ENCODE data around the gene TMEM218.

DNA sequence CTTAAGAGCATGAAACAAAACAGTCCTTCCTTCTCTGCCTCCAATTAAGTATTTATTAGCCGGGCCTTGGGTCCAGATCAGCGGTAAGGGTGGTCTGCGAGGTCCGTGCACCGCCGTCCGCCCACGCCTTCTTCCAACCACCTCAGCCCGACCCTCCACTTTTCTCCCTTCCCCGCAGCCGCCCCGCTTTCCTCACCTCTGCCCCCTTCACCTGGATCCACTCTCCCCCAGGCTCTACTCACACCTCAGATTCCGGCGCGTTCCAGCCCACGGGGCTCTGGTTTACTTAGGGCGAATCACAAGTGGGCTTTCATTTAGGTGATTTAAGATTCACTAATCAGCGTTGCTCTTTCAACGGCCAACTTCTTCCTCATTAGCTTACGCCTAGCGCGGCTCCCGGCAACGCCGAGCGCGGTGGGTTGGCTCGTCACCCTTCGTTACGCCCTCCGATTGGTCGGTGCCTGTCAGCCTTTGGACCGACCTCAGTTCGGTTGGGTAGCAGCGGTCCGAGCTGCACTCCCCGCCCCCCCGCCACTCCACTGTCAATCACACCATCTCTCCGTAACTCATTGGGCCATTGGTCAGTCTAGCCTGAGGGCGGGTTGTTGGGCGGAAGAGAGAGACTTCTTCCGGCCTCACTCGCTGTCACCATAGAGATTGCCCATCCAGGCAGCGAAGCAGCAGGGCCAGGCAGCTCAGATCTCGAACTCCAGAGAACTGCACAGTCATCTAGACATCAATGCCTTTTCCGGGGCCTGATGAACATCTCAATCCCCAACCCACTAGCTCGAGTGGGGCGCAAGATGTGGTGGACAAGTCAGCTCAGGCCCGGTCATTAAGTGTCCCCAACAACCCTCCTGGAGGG is at the start of gene TMEM218:
- TF ChIP-seq POLR2A (IDR thresholded peaks at IDR 0.05) = no peak
- TF ChIP-seq, protein P1, sequence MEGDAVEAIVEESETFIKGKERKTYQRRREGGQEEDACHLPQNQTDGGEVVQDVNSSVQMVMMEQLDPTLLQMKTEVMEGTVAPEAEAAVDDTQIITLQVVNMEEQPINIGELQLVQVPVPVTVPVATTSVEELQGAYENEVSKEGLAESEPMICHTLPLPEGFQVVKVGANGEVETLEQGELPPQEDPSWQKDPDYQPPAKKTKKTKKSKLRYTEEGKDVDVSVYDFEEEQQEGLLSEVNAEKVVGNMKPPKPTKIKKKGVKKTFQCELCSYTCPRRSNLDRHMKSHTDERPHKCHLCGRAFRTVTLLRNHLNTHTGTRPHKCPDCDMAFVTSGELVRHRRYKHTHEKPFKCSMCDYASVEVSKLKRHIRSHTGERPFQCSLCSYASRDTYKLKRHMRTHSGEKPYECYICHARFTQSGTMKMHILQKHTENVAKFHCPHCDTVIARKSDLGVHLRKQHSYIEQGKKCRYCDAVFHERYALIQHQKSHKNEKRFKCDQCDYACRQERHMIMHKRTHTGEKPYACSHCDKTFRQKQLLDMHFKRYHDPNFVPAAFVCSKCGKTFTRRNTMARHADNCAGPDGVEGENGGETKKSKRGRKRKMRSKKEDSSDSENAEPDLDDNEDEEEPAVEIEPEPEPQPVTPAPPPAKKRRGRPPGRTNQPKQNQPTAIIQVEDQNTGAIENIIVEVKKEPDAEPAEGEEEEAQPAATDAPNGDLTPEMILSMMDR (IDR thresholded peaks at IDR 0.05) = no peak
